SW 1271 (cell line): ENCODE data around the gene RBM10.

Experiments
- DNase-seq, 2 experiments: peaks; one replicate each; lab custom pipeline; 2025; lab: John Stamatoyannopoulos, UW

Gene RBM10

GRCh38 chrX:47146936-47147859 lies 2.2 kb downstream of the RBM10 start:
- DNase-seq = no peak

GRCh38 chrX:47148946-47149345 lies 3.9 kb downstream of the RBM10 start:
- no peak for DNase-seq

- no peak for DNase-seq
Observed at GRCh38 chrX:47151435-47151834, 6.4 kb downstream of the RBM10 start.

GRCh38 chrX:47156611-47157520 lies 11.8 kb downstream of the RBM10 start:
- DNase-seq = no peak

GRCh38 chrX:47158131-47158530 lies 13.1 kb downstream of the RBM10 start:
- no peak for DNase-seq

- no peak for DNase-seq
Observed at GRCh38 chrX:47158781-47159180, 13.8 kb downstream of the RBM10 start.

- DNase-seq = no peak
Observed at GRCh38 chrX:47160781-47161180, 15.8 kb downstream of the RBM10 start.

GRCh38 chrX:47162927-47163583 lies 18.0 kb downstream of the RBM10 start:
- no peak for DNase-seq

- DNase-seq = no peak
Observed at GRCh38 chrX:47164420-47164819, 19.4 kb downstream of the RBM10 start.

- no peak for DNase-seq
Observed at GRCh38 chrX:47166126-47166525, 21.1 kb downstream of the RBM10 start.

- no peak for DNase-seq
Observed at GRCh38 chrX:47168495-47169073, 23.6 kb downstream of the RBM10 start.

- DNase-seq = no peak
Observed at GRCh38 chrX:47169273-47169672, 24.3 kb downstream of the RBM10 start.

- DNase-seq = no peak
Observed at GRCh38 chrX:47169726-47170515, 24.9 kb downstream of the RBM10 start.

GRCh38 chrX:47170861-47171692 lies 26.1 kb downstream of the RBM10 start:
- no peak for DNase-seq

GRCh38 chrX:47171996-47172395 lies 27.0 kb downstream of the RBM10 start:
- DNase-seq = no peak

- DNase-seq = no peak
Observed at GRCh38 chrX:47172549-47172948, 27.5 kb downstream of the RBM10 start.

GRCh38 chrX:47172971-47173792 lies 28.2 kb downstream of the RBM10 start:
- no peak for DNase-seq

- no peak for DNase-seq
Observed at GRCh38 chrX:47174376-47174775, 29.4 kb downstream of the RBM10 start.

GRCh38 chrX:47174846-47175587 lies 30.0 kb downstream of the RBM10 start:
- no peak for DNase-seq
